OCI-LY1 (cell line): ENCODE measurements around the gene THAP4.

Experiments used
- CTCF ChIP-seq: fragments of 200-600 bp; sonication (generic), shearing (Covaris generic); IDR thresholded peaks from 2 replicates; pipeline ENCODE4 v1.5.1; 2017; ENCODE audit warnings: mild to moderate bottlenecking, antibody characterized with exemption, low read length, moderate library complexity, mixed read lengths
- EZH2 ChIP-seq: fragments of 200-600 bp; sonication (generic), shearing (Covaris generic); IDR thresholded peaks from 2 replicates; pipeline ENCODE4 v1.8.0; 2017; ENCODE audit warnings: borderline replicate concordance, mixed run types, mild to moderate bottlenecking, antibody characterized with exemption, low read length, moderate library complexity, mixed read lengths

GRCh38 chr2:241603686-241604085 is 33.3 kb downstream of the THAP4 start:
- no peak for TF ChIP-seq CTCF
- no peak for TF ChIP-seq EZH2
